Measurements from ENCODE around the gene OFD1.

- TF ChIP-seq POLR2A (IDR thresholded peaks at IDR 0.05) (no peak), EP300 (IDR thresholded peaks at IDR 0.05) (no peak)
Observed at GRCh38 chrX:13703135-13703534, 31.4 kb upstream of the OFD1 start.
